Measurements from ENCODE around the gene CTRB1.

CTRB1 gene

GRCh38 chr16:75228143-75228976, 9.6 kb downstream of the CTRB1 start:
- Histone ChIP-seq H3K27ac (no peak overlapping the region), H3K9me3 (no peaks in the 10 kb centered on the region), H3K36me3 (no peaks in the 10 kb centered on the region), H3K4me1 (ENCODE audit: control insufficient read depth in 1 of 2, insufficient read depth in 1 of 2, low read depth in 1 of 2, low read length in 1 of 2) (no peaks in the 10 kb centered on the region), H3K4me3 (ENCODE audit: low read depth in 1 of 2, low read length in 1 of 2) (no peak overlapping the region), H3K27me3 (peaks cover 33% of the 10 kb centered on the region)
- no peak for TF ChIP-seq CTCF (IDR thresholded peaks at IDR 0.05)

GRCh38 chr16:75229172-75230031, 10.6 kb downstream of the CTRB1 start:
- Histone ChIP-seq H3K36me3 (no peaks in the 10 kb centered on the region), H3K9me3 (no peaks in the 10 kb centered on the region), H3K27me3 (peaks cover 40% of the 10 kb centered on the region), H3K4me1 (ENCODE audit: control insufficient read depth in 1 of 2, insufficient read depth in 1 of 2, low read depth in 1 of 2, low read length in 1 of 2) (no peaks in the 10 kb centered on the region), H3K4me3 (ENCODE audit: low read depth in 1 of 2, low read length in 1 of 2) (no peak overlapping the region), H3K27ac (no peak overlapping the region)
- no peak for TF ChIP-seq CTCF (IDR thresholded peaks at IDR 0.05)

GRCh38 chr16:75230471-75231110, 11.8 kb downstream of the CTRB1 start:
- H3K4me1 ChIP-seq (ENCODE audit: control insufficient read depth in 1 of 2, insufficient read depth in 1 of 2, low read depth in 1 of 2, low read length in 1 of 2) = no peaks in the 10 kb centered on the region
- TF ChIP-seq CTCF (IDR thresholded peaks at IDR 0.05) = no peak
- no peak overlapping the region for H3K4me3 ChIP-seq (ENCODE audit: low read depth in 1 of 2, low read length in 1 of 2)
- H3K9me3 ChIP-seq = no peaks in the 10 kb centered on the region
- no peaks in the 10 kb centered on the region for H3K36me3 ChIP-seq
- H3K27me3 ChIP-seq = peaks cover 42% of the 10 kb centered on the region
- H3K27ac ChIP-seq = no peak overlapping the region

- Histone ChIP-seq H3K27ac (no peak overlapping the region), H3K9me3 (no peaks in the 10 kb centered on the region), H3K4me3 (ENCODE audit: low read depth in 1 of 2, low read length in 1 of 2) (no peak overlapping the region), H3K4me1 (ENCODE audit: control insufficient read depth in 1 of 2, insufficient read depth in 1 of 2, low read depth in 1 of 2, low read length in 1 of 2) (no peaks in the 10 kb centered on the region), H3K36me3 (no peaks in the 10 kb centered on the region), H3K27me3 (peaks cover 33% of the 10 kb centered on the region)
- TF ChIP-seq CTCF (IDR thresholded peaks at IDR 0.05) = no peak
Measured at GRCh38 chr16:75231570-75231969, 12.8 kb downstream of the CTRB1 start.

GRCh38 chr16:75233611-75233938, 14.8 kb downstream of the CTRB1 start:
- Histone ChIP-seq H3K27me3 (peaks cover 37% of the 10 kb centered on the region), H3K9me3 (no peaks in the 10 kb centered on the region), H3K36me3 (no peaks in the 10 kb centered on the region), H3K27ac (no peak overlapping the region), H3K4me1 (ENCODE audit: control insufficient read depth in 1 of 2, insufficient read depth in 1 of 2, low read depth in 1 of 2, low read length in 1 of 2) (no peaks in the 10 kb centered on the region), H3K4me3 (ENCODE audit: low read depth in 1 of 2, low read length in 1 of 2) (no peak overlapping the region)
- TF ChIP-seq CTCF (IDR thresholded peaks at IDR 0.05) = no peak
